ENCODE measurements around the gene RAB3GAP1.

Gene RAB3GAP1

GRCh38 chr2:135164431-135164830, 112.3 kb downstream of the RAB3GAP1 start:
- no peak for DNase-seq

GRCh38 chr2:135167273-135167672, 115.2 kb downstream of the RAB3GAP1 start:
- no peak for DNase-seq

GRCh38 chr2:135168204-135168856, 116.2 kb downstream of the RAB3GAP1 start:
- no peak for DNase-seq

- DNase-seq, result peak in 1 of 2 donors; percentile 3
Measured at GRCh38 chr2:135169900-135170753, 118.0 kb downstream of the RAB3GAP1 start.

- DNase-seq, result no peak
Measured at GRCh38 chr2:135174049-135174809, 122.1 kb downstream of the RAB3GAP1 start.

- DNase-seq, result no peak
Measured at GRCh38 chr2:135174810-135175093, 122.7 kb downstream of the RAB3GAP1 start.

GRCh38 chr2:135175177-135175576, 123.1 kb downstream of the RAB3GAP1 start:
- no peak for DNase-seq

GRCh38 chr2:135179689-135180088, 127.6 kb downstream of the RAB3GAP1 start:
- DNase-seq, result no peak

GRCh38 chr2:135182190-135182589, 130.1 kb downstream of the RAB3GAP1 start:
- DNase-seq, result no peak

- DNase-seq, result no peak
Measured at GRCh38 chr2:135182601-135183000, 130.5 kb downstream of the RAB3GAP1 start.

GRCh38 chr2:135183822-135184221, 131.7 kb downstream of the RAB3GAP1 start:
- no peak for DNase-seq

GRCh38 chr2:135186054-135186453, 134.0 kb downstream of the RAB3GAP1 start:
- DNase-seq, result no peak

GRCh38 chr2:135187270-135187669, 135.2 kb downstream of the RAB3GAP1 start:
- no peak for DNase-seq

GRCh38 chr2:135189148-135189547, 137.1 kb downstream of the RAB3GAP1 start:
- no peak for DNase-seq

- DNase-seq, result no peak
Measured at GRCh38 chr2:135190799-135191198, 138.7 kb downstream of the RAB3GAP1 start.

GRCh38 chr2:135198481-135198880, 146.4 kb downstream of the RAB3GAP1 start:
- no peak for DNase-seq

GRCh38 chr2:135202751-135203150, 150.7 kb downstream of the RAB3GAP1 start:
- no peak for DNase-seq

GRCh38 chr2:135203944-135204343, 151.9 kb downstream of the RAB3GAP1 start:
- DNase-seq, result no peak

GRCh38 chr2:135208016-135208415, 155.9 kb downstream of the RAB3GAP1 start:
- DNase-seq, result no peak

- DNase-seq, result no peak
Measured at GRCh38 chr2:135212757-135213156, 160.7 kb downstream of the RAB3GAP1 start.

GRCh38 chr2:135218426-135218825, 166.3 kb downstream of the RAB3GAP1 start:
- no peak for DNase-seq

- DNase-seq, result no peak
Measured at GRCh38 chr2:135219226-135219625, 167.1 kb downstream of the RAB3GAP1 start.

Data from CD4-positive, alpha-beta T cell treated with Interferon alpha-2 for 1 hour (primary cell).